Testis (tissue), 2 donors: Measurements from ENCODE around the gene SOX14.

Experiments used
- CTCF ChIP-seq, 3 experiments: fragments of 450-650 bp in 2 of 3; fragments of 200-600 bp in 1 of 3; sonication (generic) in 1 of 3; IDR thresholded peaks; one replicate each; pipeline ENCODE4 v1.5.1; 2016 to 2019; ENCODE audit warnings: antibody characterized with exemption in 3 of 3, mild to moderate bottlenecking in 2 of 3, moderate library complexity in 1 of 3
- POLR2A ChIP-seq: fragments of 450-650 bp; IDR thresholded peaks from one replicate; pipeline ENCODE4 v1.6.1; 2017; ENCODE audit warnings: antibody characterized with exemption, mild to moderate bottlenecking, moderate library complexity

GRCh38 chr3:137714551-137714950, 49.6 kb upstream of the SOX14 start:
- TF ChIP-seq CTCF (IDR thresholded peaks at IDR 0.05) (no peak), POLR2A (no peak)
